Adrenal gland (tissue), 5 donors: ENCODE data around the gene USP2.

Experiments used
- POLR2A ChIP-seq, 2 donors: fragments of 450-650 bp; IDR thresholded peaks; one replicate each; pipeline ENCODE4 v1.6.1; 2017; ENCODE audit warnings: antibody characterized with exemption in 2 of 2, mild to moderate bottlenecking in 2 of 2, moderate library complexity in 1 of 2
- TF ChIP-seq, protein P1 (sequence below), 6 experiments: fragments of 450-650 bp in 4 of 6; fragments of 200-600 bp in 2 of 6; sonication (generic) in 1 of 6; IDR thresholded peaks; 1 replicate in 5 of 6; 2 replicates in 1 of 6; pipeline versions ENCODE4 v1.5.1 to v1.8.0; 2016 to 2021; ENCODE audit warnings: antibody characterized with exemption in 6 of 6, mild to moderate bottlenecking in 2 of 6, moderate library complexity in 1 of 6
- donor health status: DM: no; HTN: no; CAD: no.

DNA sequence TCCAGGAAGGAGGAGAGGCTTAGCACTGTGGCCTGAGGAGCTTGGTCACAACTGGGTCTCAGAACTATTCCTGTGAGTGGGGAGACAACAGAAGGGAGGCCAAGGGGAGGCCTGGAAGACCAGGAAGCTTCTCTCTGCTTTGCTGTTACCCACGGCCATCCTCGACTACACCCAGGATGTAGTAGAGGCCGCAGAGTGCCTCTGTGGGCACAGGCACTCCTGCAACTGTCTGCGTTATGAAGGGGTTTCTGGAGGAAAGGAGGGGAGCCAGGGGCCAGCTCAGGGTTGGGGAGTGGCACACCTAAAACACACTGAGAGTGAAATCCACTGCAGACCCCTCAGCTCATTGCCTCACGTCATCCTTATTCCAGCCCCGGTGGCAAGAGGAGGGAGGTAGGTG, 31.2 kb downstream of the USP2 start:
- TF ChIP-seq, protein P1, sequence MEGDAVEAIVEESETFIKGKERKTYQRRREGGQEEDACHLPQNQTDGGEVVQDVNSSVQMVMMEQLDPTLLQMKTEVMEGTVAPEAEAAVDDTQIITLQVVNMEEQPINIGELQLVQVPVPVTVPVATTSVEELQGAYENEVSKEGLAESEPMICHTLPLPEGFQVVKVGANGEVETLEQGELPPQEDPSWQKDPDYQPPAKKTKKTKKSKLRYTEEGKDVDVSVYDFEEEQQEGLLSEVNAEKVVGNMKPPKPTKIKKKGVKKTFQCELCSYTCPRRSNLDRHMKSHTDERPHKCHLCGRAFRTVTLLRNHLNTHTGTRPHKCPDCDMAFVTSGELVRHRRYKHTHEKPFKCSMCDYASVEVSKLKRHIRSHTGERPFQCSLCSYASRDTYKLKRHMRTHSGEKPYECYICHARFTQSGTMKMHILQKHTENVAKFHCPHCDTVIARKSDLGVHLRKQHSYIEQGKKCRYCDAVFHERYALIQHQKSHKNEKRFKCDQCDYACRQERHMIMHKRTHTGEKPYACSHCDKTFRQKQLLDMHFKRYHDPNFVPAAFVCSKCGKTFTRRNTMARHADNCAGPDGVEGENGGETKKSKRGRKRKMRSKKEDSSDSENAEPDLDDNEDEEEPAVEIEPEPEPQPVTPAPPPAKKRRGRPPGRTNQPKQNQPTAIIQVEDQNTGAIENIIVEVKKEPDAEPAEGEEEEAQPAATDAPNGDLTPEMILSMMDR (IDR thresholded peaks at IDR 0.05), result no peak
- TF ChIP-seq POLR2A (IDR thresholded peaks at IDR 0.05), result no peak
